GM12865 (cell line): ENCODE measurements around the gene CERS1.
A peak's percentile ranks its signal among the peaks of the same experiment; 100 is the strongest.

Source experiments
- DNase-seq: peaks from one replicate; pipeline ENCODE4 v3.0.0; 2010; ENCODE audit warnings: low read depth
- H3K4me3 ChIP-seq: 2 replicates; pipeline ENCODE4 v1.5.1; 2011; ENCODE audit warnings: mild to moderate bottlenecking, low read depth, low read length, control low read depth
- CTCF ChIP-seq: IDR thresholded peaks from 2 replicates; pipeline ENCODE4 v1.5.1; 2011; ENCODE audit warnings: low read length, control low read depth, low read depth, inconsistent platforms; ENCODE audit not compliant: insufficient read depth; ENCODE audit errors: missing control alignments

Gene CERS1

GRCh38 chr19:18841400-18841799 is 54.6 kb downstream of the CERS1 start:
- DNase-seq: no peak
- H3K4me3 ChIP-seq: no peak overlapping the region
- TF ChIP-seq CTCF: no peak

- no peak overlapping the region for H3K4me3 ChIP-seq
- no peak for TF ChIP-seq CTCF
- DNase-seq: no peak
These were observed 55.4 kb downstream of the CERS1 start for GRCh38 chr19:18840288-18841267.

GRCh38 chr19:18839465-18840287 is 56.3 kb downstream of the CERS1 start:
- no peak overlapping the region for H3K4me3 ChIP-seq
- TF ChIP-seq CTCF: no peak
- DNase-seq: no peak

DNA sequence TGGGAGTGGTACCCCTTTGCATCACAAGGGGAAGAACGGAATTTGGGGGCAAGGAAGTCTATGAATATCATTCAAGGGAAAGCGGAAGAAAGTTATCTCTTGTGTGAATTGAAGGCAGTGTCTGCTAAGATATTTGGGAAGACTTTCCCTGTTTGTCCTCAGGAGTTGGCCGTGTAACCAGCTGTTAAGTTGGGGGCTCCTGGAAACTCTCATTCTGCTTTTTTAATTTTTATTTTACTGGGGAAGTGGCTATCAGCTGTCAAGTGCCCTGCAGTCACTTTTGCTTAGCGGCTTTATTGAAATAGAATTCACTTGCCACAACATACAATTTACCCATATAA is 61.3 kb downstream of the CERS1 start:
- no peak for DNase-seq
- no peak overlapping the region for H3K4me3 ChIP-seq
- no peak for TF ChIP-seq CTCF

GRCh38 chr19:18833849-18834643 is 61.9 kb downstream of the CERS1 start:
- no peak for DNase-seq

More at GRCh38 chr19:18833849-18834643, 61.9 kb downstream of the CERS1 start:
- TF ChIP-seq CTCF: no peak
- H3K4me3 ChIP-seq: peak overlapping the region; percentile 77
